Endothelial cell of umbilical vein (primary cell): ENCODE measurements around the gene EFNA2. TPM values are rescaled to one million over a fixed set of nuclear protein-coding genes. Genes with fewer than 3 reads are reported as not detected.

Experiments
- BruUV-seq: library from RNA; stranded (reverse); fragments of 400-500 nt; replicated peaks from 2 replicates; lab custom pipeline; 2021; lab: Mats Ljungman, UMichigan
- CTCF ChIA-PET: fragments of 300-600, 350-600 bp; sonication (Branson Sonifier 250); formaldehyde crosslinking; loops from one replicate; lab custom pipeline; 2021; ENCODE audit warnings: antibody characterized with exemption, inconsistent platforms; lab: Charles Lee
- POLR2A ChIA-PET: fragments of 300-600, 350-600 bp; sonication (Branson Sonifier 250); formaldehyde crosslinking; loops from one replicate; lab custom pipeline; 2021; ENCODE audit warnings: antibody characterized with exemption, inconsistent platforms; lab: Charles Lee
- DNase-seq: peaks from one replicate; pipeline ENCODE4 v3.0.0-alpha.2; 2011; ENCODE audit warnings: low read depth, low spot score
- FAIRE-seq: peaks from 2 replicates; lab custom pipeline; 2011; peaks lifted over from hg19 to GRCh38; lab: Jason Lieb, UNC
- H2AFZ ChIP-seq: 2 replicates; pipeline ENCODE4 v1.6.0; 2012; ENCODE audit warnings: low read depth, low read length, control low read depth, inconsistent platforms
- H3K27ac ChIP-seq: 2 replicates; pipeline ENCODE4 v1.5.1; 2011; ENCODE audit warnings: low read depth, mild to moderate bottlenecking, control low read depth, low read length, moderate library complexity; ENCODE audit not compliant: insufficient read depth
- H3K27me3 ChIP-seq, 2 experiments: 2 replicates each; pipeline versions ENCODE4 v1.6.0 to v1.6.1; 2011; ENCODE audit warnings: low read length in 2 of 2, mixed read lengths in 1 of 2; ENCODE audit not compliant: control insufficient read depth in 2 of 2, insufficient read depth in 2 of 2
- H3K36me3 ChIP-seq, 2 experiments: 2 replicates in 1 of 2; 3 replicates in 1 of 2; pipeline ENCODE4 v1.5.1; 2011; ENCODE audit warnings: low read length in 2 of 2, mild to moderate bottlenecking in 1 of 2, moderate library complexity in 1 of 2; ENCODE audit not compliant: control insufficient read depth in 2 of 2, insufficient read depth in 2 of 2; ENCODE audit errors: extremely low read depth in 1 of 2
- H3K4me1 ChIP-seq: 3 replicates; pipeline ENCODE4 v1.5.1; 2011; ENCODE audit warnings: mild to moderate bottlenecking, low read length; ENCODE audit not compliant: control insufficient read depth, insufficient read depth; ENCODE audit errors: extremely low read depth
- H3K4me2 ChIP-seq: 2 replicates; pipeline ENCODE4 v1.6.1; 2011; ENCODE audit warnings: low read length, control low read depth, mixed read lengths; ENCODE audit not compliant: insufficient read depth
- H3K4me3 ChIP-seq, 3 experiments: fragments of 200-600 bp in 1 of 3; sonication (generic), shearing (Covaris generic) in 1 of 3; replicated peaks in 1 of 3; 2 replicates each; pipeline ENCODE4 v1.5.1; 2011 to 2016; ENCODE audit warnings: control low read depth in 3 of 3, low read length in 3 of 3, mild to moderate bottlenecking in 2 of 3, inconsistent platforms in 1 of 3, low read depth in 1 of 3, moderate library complexity in 1 of 3; ENCODE audit not compliant: insufficient read depth in 1 of 3
- H3K79me2 ChIP-seq: 2 replicates; pipeline ENCODE4 v1.6.0; 2012; ENCODE audit warnings: low read length, inconsistent platforms; ENCODE audit not compliant: control insufficient read depth, insufficient read depth
- H3K9ac ChIP-seq: replicated peaks from 2 replicates; pipeline ENCODE3; 2011; ENCODE audit warnings: low read length, control low read depth; ENCODE audit not compliant: insufficient read depth; ENCODE audit errors: extremely low read depth
- H3K9me1 ChIP-seq: replicated peaks from 3 replicates; pipeline ENCODE4 v1.6.0; 2011; ENCODE audit warnings: mild to moderate bottlenecking, low read length; ENCODE audit not compliant: control insufficient read depth, insufficient read depth; ENCODE audit errors: extremely low read depth
- H3K9me3 ChIP-seq: replicated peaks from 2 replicates; pipeline ENCODE4 v1.5.1; 2012; ENCODE audit warnings: low read length, inconsistent platforms; ENCODE audit not compliant: control insufficient read depth, insufficient read depth
- H4K20me1 ChIP-seq: replicated peaks from 2 replicates; pipeline ENCODE3; 2011; ENCODE audit warnings: mild to moderate bottlenecking, low read length; ENCODE audit not compliant: control insufficient read depth, insufficient read depth; ENCODE audit errors: extremely low read depth
- EZH2 ChIP-seq: IDR thresholded peaks from 2 replicates; pipeline ENCODE4 v1.6.1; 2012; ENCODE audit warnings: borderline replicate concordance, low read depth, mild to moderate bottlenecking, moderate library complexity, low read length, inconsistent platforms; ENCODE audit not compliant: severe bottlenecking
- FOS ChIP-seq: IDR thresholded peaks from 2 replicates; pipeline ENCODE4 v1.6.1; 2011; ENCODE audit warnings: mild to moderate bottlenecking, low read length, moderate library complexity, borderline replicate concordance; ENCODE audit not compliant: insufficient read depth
- GATA2 ChIP-seq: IDR thresholded peaks from 2 replicates; pipeline ENCODE4 v1.7.0; 2011; ENCODE audit warnings: low read depth, mild to moderate bottlenecking, moderate library complexity, mixed read lengths, low read length; ENCODE audit not compliant: insufficient read length, insufficient read depth
- JUN ChIP-seq: IDR thresholded peaks from 2 replicates; pipeline ENCODE4 v1.6.1; 2011; ENCODE audit warnings: borderline replicate concordance, low read depth; ENCODE audit not compliant: insufficient read length, insufficient read depth
- MYC ChIP-seq: IDR thresholded peaks from one replicate; pipeline ENCODE4 v1.6.1; 2011; ENCODE audit warnings: mild to moderate bottlenecking, low read depth, low read length
- POLR2A ChIP-seq: IDR thresholded peaks from 2 replicates; pipeline ENCODE4 v1.6.1; 2012; ENCODE audit warnings: low read depth, mild to moderate bottlenecking, control low read depth, low read length
- POLR2AphosphoS5 ChIP-seq: IDR thresholded peaks from 2 replicates; pipeline ENCODE4 v1.6.1; 2012; ENCODE audit warnings: low read depth, mild to moderate bottlenecking, control low read depth, low read length, moderate library complexity; ENCODE audit not compliant: insufficient read depth
- dilution Hi-C: fragments of 300-500 bp; cut with MboI; formaldehyde crosslinking; loops from one replicate; pipeline ENCODE4 v1.15.0; 2019; ENCODE audit warnings: low sequenced_read_pairs; ENCODE audit not compliant: extremely low pct_ligation_motif_present
- intact Hi-C: fragments of 100-400 bp; cut with micrococcal nuclease; formaldehyde crosslinking; loops from one replicate; pipeline ENCODE4 v1.10.0; 2022
- polyA plus RNA-seq, 4 experiments: library from polyadenylated mRNA; depleted of rRNA in 3 of 4; stranded (reverse) in 3 of 4; unstranded in 1 of 4; fragments of >200 nt; gene quantifications; 2 replicates each; pipeline versions ENCODE4 v1.2.1 to v1.2.3, GENCODE V29; 2011 to 2012; ENCODE audit warnings: missing spikeins in 1 of 4
- total RNA-seq: library from RNA; stranded (reverse); gene quantifications from 2 replicates; pipeline ENCODE4 v1.2.3, GENCODE V29; 2021
- TF ChIP-seq, protein P1 (sequence below), 2 donors: IDR thresholded peaks; 1 replicate in 1 of 2; 2 replicates in 1 of 2; pipeline ENCODE4 v1.5.1; 2011; ENCODE audit warnings: low read length in 2 of 2, mild to moderate bottlenecking in 2 of 2, moderate library complexity in 2 of 2, control low read depth in 1 of 2, inconsistent platforms in 1 of 2, low read depth in 1 of 2; ENCODE audit not compliant: insufficient read depth in 1 of 2; ENCODE audit errors: extremely low read depth in 1 of 2
- TF ChIP-seq, protein P2 (sequence below): IDR thresholded peaks from 2 replicates; pipeline ENCODE4 v1.6.1; 2011; ENCODE audit not compliant: insufficient read depth, insufficient read length

EFNA2 gene
- total and polyA plus RNA-seq, 2 donors (not counting 3 experiments of a cell fraction or from before 2014, with no cell fraction given) = 0.52 to 1.1 TPM

DNA sequence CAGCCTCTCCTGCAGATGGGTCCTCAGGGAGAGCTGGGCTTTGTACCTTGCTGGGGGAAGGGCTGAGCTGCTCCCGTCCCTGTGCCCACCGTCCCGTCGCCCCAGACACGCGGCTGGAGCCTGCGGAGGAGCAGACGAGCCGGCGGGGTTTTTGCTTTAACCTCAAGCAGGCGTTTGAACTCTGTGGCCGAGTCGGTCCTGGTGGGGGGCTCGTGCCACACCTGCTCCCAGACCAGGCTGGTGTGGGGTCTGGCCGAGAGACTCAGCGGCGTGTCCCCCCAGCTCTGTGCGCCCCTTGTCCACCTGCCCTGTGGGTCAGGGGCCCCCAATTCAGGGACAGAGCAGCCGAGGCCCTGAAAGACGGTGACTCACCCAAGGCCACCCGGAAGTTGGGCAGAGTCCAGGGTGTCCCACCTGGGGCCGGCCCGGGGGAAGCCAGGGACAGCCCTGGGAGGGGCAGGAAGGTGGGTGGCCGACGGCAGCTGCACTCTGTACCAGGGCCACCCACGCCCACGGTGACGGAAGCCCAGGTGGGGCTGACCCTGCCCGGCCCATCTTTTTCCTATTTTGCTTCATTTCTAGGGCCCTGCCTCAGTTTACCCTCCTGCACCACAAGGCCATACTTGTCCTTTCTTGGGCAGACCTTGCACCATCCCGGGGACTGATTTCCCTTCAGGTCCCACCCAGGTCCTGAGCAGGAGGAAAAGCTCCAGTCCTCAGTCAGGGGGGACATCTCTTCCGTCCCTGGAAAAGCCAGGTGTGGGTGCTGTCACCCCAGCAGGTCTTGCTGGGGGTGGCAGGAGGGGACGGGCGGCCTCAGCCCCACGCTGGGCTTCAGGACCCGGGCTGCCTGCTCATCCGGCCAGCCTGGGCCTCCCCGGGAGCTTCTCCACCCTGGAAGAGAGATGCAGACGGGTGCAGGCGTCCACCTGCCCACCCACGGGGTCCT lies 5.3 kb downstream of the EFNA2 start:
- no peaks in the 10 kb centered on the region for H3K79me2 ChIP-seq
- no peak overlapping the region for H3K4me2 ChIP-seq
- BruUV-seq = no TSS peak
- dilution Hi-C loops = no loop called here
- TF ChIP-seq, protein P1, sequence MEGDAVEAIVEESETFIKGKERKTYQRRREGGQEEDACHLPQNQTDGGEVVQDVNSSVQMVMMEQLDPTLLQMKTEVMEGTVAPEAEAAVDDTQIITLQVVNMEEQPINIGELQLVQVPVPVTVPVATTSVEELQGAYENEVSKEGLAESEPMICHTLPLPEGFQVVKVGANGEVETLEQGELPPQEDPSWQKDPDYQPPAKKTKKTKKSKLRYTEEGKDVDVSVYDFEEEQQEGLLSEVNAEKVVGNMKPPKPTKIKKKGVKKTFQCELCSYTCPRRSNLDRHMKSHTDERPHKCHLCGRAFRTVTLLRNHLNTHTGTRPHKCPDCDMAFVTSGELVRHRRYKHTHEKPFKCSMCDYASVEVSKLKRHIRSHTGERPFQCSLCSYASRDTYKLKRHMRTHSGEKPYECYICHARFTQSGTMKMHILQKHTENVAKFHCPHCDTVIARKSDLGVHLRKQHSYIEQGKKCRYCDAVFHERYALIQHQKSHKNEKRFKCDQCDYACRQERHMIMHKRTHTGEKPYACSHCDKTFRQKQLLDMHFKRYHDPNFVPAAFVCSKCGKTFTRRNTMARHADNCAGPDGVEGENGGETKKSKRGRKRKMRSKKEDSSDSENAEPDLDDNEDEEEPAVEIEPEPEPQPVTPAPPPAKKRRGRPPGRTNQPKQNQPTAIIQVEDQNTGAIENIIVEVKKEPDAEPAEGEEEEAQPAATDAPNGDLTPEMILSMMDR (IDR thresholded peaks at IDR 0.05; ENCODE audit: extremely low read depth in 1 of 2, insufficient read depth in 1 of 2, low read depth in 1 of 2, low read length in 2 of 2) = no peak
- no peak for TF ChIP-seq JUN
- TF ChIP-seq POLR2AphosphoS5 = no peak
- no peak for TF ChIP-seq GATA2
- no peak for TF ChIP-seq POLR2A
- TF ChIP-seq FOS = no peak
- TF ChIP-seq, protein P2, sequence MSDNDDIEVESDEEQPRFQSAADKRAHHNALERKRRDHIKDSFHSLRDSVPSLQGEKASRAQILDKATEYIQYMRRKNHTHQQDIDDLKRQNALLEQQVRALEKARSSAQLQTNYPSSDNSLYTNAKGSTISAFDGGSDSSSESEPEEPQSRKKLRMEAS = no peak
- TF ChIP-seq EZH2 = no peak
- TF ChIP-seq MYC = no peak
- intact Hi-C loops = no loop called here
- H3K4me1 ChIP-seq = peaks cover 4% of the 10 kb centered on the region
- H4K20me1 ChIP-seq = no peaks in the 10 kb centered on the region
- FAIRE-seq = no peak
- no peaks in the 10 kb centered on the region for H3K36me3 ChIP-seq
- no peak overlapping the region for H2AFZ ChIP-seq
- H3K27me3 ChIP-seq = peaks cover 5 to 8% of the 10 kb centered on the region in 2 experiments
- H3K9me3 ChIP-seq = no peaks in the 10 kb centered on the region
- no peak overlapping the region for H3K9ac ChIP-seq
- H3K9me1 ChIP-seq = no peaks in the 10 kb centered on the region
- no peak overlapping the region for H3K4me3 ChIP-seq
- ChIA-PET CTCF (interaction anchor here (0.6 to 1.2 kb wide), 4 partner anchors 25 to 392 kb away, joined by 3 to 4 read pairs (median 3); no protein-coding TSS in a partner anchor), POLR2A (no interaction called here)
- DNase-seq = no peak
- no peak overlapping the region for H3K27ac ChIP-seq
